Measurements from ENCODE around the gene DPM3. TPM values are rescaled to one million over a fixed set of nuclear protein-coding genes. Genes with fewer than 3 reads are reported as not detected.
A peak's percentile ranks its signal among the peaks of the same experiment; 100 is the strongest.

DPM3 gene
- total RNA-seq, 1 experiment from 2014 or later = 22.2 TPM

- H3K27ac ChIP-seq (ENCODE audit: low read length) = no peak overlapping the region
- H2AFZ ChIP-seq (ENCODE audit: low read length) = no peak overlapping the region
- DNase-seq = no peak
- H3K9me2 ChIP-seq (replicated peaks; ENCODE audit: insufficient read depth, low read length) = no peaks in the 10 kb centered on the region
- H3K9ac ChIP-seq (ENCODE audit: low read length) = peak overlapping the region; percentile 84
- H3K27me3 ChIP-seq (ENCODE audit: low read length) = no peaks in the 10 kb centered on the region
- no peaks in the 10 kb centered on the region for H3K9me3 ChIP-seq (ENCODE audit: low read length)
- H3K4me1 ChIP-seq (ENCODE audit: low read length) = peaks cover 30% of the 10 kb centered on the region
- no peaks in the 10 kb centered on the region for H4K20me1 ChIP-seq (ENCODE audit: insufficient read depth, low read depth, low read length)
- H3K4me2 ChIP-seq (ENCODE audit: low read depth, low read length, poor library complexity, severe bottlenecking) = peak overlapping the region; percentile 77
- peaks cover 4% of the 10 kb centered on the region; the same call in 1 of the 2 replicates for H3K36me3 ChIP-seq (ENCODE audit: insufficient read depth, low read length)
- H3K79me2 ChIP-seq (ENCODE audit: low read length) = peaks cover 20% of the 10 kb centered on the region
- H3K4me3 ChIP-seq (ENCODE audit: low read length) = peak overlapping the region; percentile 73; the same call in 1 of the 2 replicates
Measured at GRCh38 chr1:155134322-155134721, 6.0 kb downstream of the DPM3 start.

DNA sequence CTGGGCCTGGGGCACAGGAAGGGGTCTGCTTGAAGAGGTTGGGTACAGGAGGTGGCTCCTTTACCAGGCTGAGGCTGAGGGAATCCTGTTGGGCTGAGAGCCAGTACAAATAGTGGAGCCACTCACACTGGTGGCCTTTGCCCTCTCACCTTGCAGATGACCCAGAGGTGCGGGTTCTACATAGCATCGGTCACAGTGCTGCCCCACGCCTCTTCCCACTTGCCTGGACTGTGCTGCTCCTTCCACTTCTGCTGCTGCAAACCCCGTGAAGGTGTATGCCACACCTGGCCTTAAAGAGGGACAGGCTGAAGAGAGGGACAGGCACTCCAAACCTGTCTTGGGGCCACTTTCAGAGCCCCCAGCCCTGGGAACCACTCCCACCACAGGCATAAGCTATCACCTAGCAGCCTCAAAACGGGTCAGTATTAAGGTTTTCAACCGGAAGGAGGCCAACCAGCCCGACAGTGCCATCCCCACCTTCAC is 6.5 kb downstream of the DPM3 start:
- H3K9me3 ChIP-seq (ENCODE audit: low read length) = no peaks in the 10 kb centered on the region
- no peak overlapping the region for H3K27ac ChIP-seq (ENCODE audit: low read length)
- no peak for DNase-seq
- H3K4me1 ChIP-seq (ENCODE audit: low read length) = peaks cover 27% of the 10 kb centered on the region
- no peaks in the 10 kb centered on the region for H3K9me2 ChIP-seq (replicated peaks; ENCODE audit: insufficient read depth, low read length)
- peaks cover 19% of the 10 kb centered on the region for H3K79me2 ChIP-seq (ENCODE audit: low read length)
- H3K4me3 ChIP-seq (ENCODE audit: low read length) = no peak overlapping the region
- no peaks in the 10 kb centered on the region for H3K27me3 ChIP-seq (ENCODE audit: low read length)
- no peak overlapping the region for H2AFZ ChIP-seq (ENCODE audit: low read length)
- H3K9ac ChIP-seq (ENCODE audit: low read length) = 0 out of 2 replicates have a peak overlapping the region, but pooled peaks have one; percentile 84
- H4K20me1 ChIP-seq (ENCODE audit: insufficient read depth, low read depth, low read length) = no peaks in the 10 kb centered on the region
- peaks cover 4% of the 10 kb centered on the region; the same call in 1 of the 2 replicates for H3K36me3 ChIP-seq (ENCODE audit: insufficient read depth, low read length)
- H3K4me2 ChIP-seq (ENCODE audit: low read depth, low read length, poor library complexity, severe bottlenecking) = no peak overlapping the region

DNA sequence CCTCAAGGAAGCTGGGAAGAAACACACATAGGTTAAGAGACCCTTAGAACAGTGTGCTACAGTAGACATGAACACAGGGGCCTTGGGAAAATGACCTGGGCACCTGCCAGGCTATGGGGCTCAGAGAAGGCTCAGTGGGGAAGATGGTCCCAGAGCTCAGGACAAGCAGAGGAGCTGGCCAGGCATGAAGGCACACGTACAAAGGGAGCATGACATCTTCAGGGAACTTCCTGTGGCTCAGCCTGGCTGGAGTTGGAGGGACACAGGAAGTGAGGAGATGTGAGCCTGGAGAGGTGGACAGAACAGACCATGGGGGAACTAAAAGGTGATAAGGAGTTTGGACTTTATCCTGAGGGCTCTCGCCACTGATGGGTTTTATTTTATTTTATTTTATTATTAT is 8.5 kb downstream of the DPM3 start:
- Histone ChIP-seq H3K9me3 (ENCODE audit: low read length) (no peaks in the 10 kb centered on the region), H3K27me3 (ENCODE audit: low read length) (no peaks in the 10 kb centered on the region), H3K36me3 (ENCODE audit: insufficient read depth, low read length) (no peaks in the 10 kb centered on the region), H3K27ac (ENCODE audit: low read length) (no peak overlapping the region), H3K4me3 (ENCODE audit: low read length) (no peak overlapping the region), H2AFZ (ENCODE audit: low read length) (no peak overlapping the region), H3K4me2 (ENCODE audit: low read depth, low read length, poor library complexity, severe bottlenecking) (no peak overlapping the region), H3K4me1 (ENCODE audit: low read length) (peaks cover 28% of the 10 kb centered on the region), H3K79me2 (ENCODE audit: low read length) (peaks cover 1% of the 10 kb centered on the region), H3K9me2 (replicated peaks; ENCODE audit: insufficient read depth, low read length) (no peaks in the 10 kb centered on the region), H4K20me1 (ENCODE audit: insufficient read depth, low read depth, low read length) (no peaks in the 10 kb centered on the region), H3K9ac (ENCODE audit: low read length) (no peak overlapping the region)
- DNase-seq = no peak

DNA sequence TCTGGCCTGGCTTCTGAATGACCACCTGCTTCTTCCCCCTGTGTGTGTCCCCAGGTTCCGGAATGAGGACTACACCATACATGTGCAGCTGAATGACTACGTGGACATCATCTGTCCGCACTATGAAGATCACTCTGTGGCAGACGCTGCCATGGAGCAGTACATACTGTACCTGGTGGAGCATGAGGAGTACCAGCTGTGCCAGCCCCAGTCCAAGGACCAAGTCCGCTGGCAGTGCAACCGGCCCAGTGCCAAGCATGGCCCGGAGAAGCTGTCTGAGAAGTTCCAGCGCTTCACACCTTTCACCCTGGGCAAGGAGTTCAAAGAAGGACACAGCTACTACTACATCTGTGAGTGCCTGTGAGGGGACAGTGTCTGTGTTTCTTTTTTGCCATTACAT is 9.0 kb downstream of the DPM3 start:
- Histone ChIP-seq H3K27ac (ENCODE audit: low read length) (no peak overlapping the region), H3K9ac (ENCODE audit: low read length) (no peak overlapping the region), H3K4me2 (ENCODE audit: low read depth, low read length, poor library complexity, severe bottlenecking) (no peak overlapping the region), H3K4me1 (ENCODE audit: low read length) (peaks cover 29% of the 10 kb centered on the region), H2AFZ (ENCODE audit: low read length) (no peak overlapping the region), H3K9me3 (ENCODE audit: low read length) (no peaks in the 10 kb centered on the region), H3K9me2 (replicated peaks; ENCODE audit: insufficient read depth, low read length) (no peaks in the 10 kb centered on the region), H4K20me1 (ENCODE audit: insufficient read depth, low read depth, low read length) (no peaks in the 10 kb centered on the region), H3K36me3 (ENCODE audit: insufficient read depth, low read length) (no peaks in the 10 kb centered on the region), H3K4me3 (ENCODE audit: low read length) (no peak overlapping the region), H3K27me3 (ENCODE audit: low read length) (no peaks in the 10 kb centered on the region), H3K79me2 (ENCODE audit: low read length) (no peaks in the 10 kb centered on the region)
- no peak for DNase-seq

DNA sequence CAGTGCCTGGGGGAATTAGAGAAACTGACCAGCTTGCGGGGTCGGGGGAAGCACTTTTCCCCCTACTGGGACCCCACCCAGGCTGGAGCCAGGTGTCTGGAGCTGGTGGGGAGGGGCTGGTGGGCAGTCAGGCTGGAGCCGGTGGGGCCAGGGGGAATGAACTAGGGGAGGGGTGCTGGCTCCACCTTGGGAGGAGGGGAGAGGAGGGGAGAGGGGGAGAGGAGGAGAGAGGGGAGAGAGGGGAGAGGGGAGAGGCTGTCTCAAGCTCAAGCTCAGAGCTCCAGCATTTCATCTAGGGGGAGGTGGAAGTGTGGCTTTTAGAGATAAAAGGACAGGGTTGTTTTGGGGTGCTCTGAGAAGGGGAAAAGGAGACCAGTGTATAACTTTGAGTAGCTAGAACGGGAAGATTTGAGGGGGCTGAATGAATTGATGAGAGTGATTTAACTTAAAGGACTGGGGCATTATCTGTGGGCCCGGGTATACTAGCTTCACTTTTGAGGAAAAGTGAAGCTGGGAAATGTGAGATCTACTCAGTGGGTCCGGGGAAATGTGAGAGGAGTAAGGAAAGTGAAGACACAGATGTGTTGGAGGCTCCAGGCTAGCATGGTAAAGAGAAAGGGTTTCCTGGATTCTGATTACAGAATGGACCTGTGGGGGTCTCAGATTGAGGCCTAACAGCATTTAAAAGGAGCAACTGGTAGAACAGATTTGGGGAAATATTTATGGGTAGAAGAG is 9.9 kb downstream of the DPM3 start:
- no peak overlapping the region for H2AFZ ChIP-seq (ENCODE audit: low read length)
- H3K9me2 ChIP-seq (replicated peaks; ENCODE audit: insufficient read depth, low read length) = no peaks in the 10 kb centered on the region
- no peak overlapping the region for H3K27ac ChIP-seq (ENCODE audit: low read length)
- no peaks in the 10 kb centered on the region for H3K9me3 ChIP-seq (ENCODE audit: low read length)
- H3K4me2 ChIP-seq (ENCODE audit: low read depth, low read length, poor library complexity, severe bottlenecking) = no peak overlapping the region
- no peaks in the 10 kb centered on the region for H3K36me3 ChIP-seq (ENCODE audit: insufficient read depth, low read length)
- H3K4me3 ChIP-seq (ENCODE audit: low read length) = no peak overlapping the region
- H3K27me3 ChIP-seq (ENCODE audit: low read length) = no peaks in the 10 kb centered on the region
- no peak overlapping the region for H3K9ac ChIP-seq (ENCODE audit: low read length)
- peaks cover 29% of the 10 kb centered on the region for H3K4me1 ChIP-seq (ENCODE audit: low read length)
- H4K20me1 ChIP-seq (ENCODE audit: insufficient read depth, low read depth, low read length) = no peaks in the 10 kb centered on the region
- no peak for DNase-seq
- H3K79me2 ChIP-seq (ENCODE audit: low read length) = no peaks in the 10 kb centered on the region

DNA sequence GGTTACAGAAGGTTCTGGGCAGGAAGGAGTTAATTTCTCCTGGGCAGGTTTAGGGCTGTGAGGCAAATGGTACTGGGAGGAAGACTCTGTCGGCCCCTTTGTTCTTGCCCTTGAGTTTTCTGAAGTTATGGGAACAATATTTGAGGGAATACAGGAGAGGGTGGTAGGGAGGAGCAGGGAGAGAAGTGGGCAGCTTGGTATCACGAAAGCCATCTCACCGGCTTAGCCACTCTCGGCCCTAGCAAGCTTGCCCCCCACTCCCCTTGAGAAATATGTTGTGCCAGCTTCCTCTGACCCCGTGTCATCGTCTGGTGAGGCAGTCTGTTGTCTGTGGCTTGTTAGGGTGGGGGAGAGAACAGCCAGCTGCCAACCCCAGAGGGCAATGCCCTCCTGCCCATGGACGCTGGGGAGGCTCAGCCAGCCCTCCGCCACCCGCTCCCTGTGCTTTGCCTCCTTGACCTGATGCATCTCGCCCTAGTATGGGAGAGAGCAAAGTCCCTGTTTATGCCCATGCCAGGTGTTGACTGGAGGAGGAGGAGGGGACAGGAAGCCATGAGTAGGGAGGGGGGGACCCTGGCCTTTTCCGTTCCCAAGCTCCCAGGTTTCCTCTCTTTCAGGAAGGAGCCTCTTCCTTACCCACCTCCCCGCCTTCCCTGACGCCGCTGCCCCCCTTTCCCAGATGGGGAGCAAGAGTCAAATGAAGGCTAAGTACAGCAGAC is 11.4 kb downstream of the DPM3 start:
- Histone ChIP-seq H3K27me3 (ENCODE audit: low read length) (no peaks in the 10 kb centered on the region), H3K4me2 (ENCODE audit: low read depth, low read length, poor library complexity, severe bottlenecking) (peak overlapping the region; percentile 62), H3K9ac (ENCODE audit: low read length) (peak overlapping the region; percentile 32; the same call in 1 of the 2 replicates), H3K9me3 (ENCODE audit: low read length) (no peaks in the 10 kb centered on the region), H2AFZ (ENCODE audit: low read length) (no peak overlapping the region), H3K9me2 (replicated peaks; ENCODE audit: insufficient read depth, low read length) (no peaks in the 10 kb centered on the region), H3K4me1 (ENCODE audit: low read length) (peaks cover 21% of the 10 kb centered on the region), H3K4me3 (ENCODE audit: low read length) (no peak overlapping the region), H3K79me2 (ENCODE audit: low read length) (no peaks in the 10 kb centered on the region), H4K20me1 (ENCODE audit: insufficient read depth, low read depth, low read length) (no peaks in the 10 kb centered on the region), H3K27ac (ENCODE audit: low read length) (no peak overlapping the region), H3K36me3 (ENCODE audit: insufficient read depth, low read length) (no peaks in the 10 kb centered on the region)
- DNase-seq = no peak

DNA sequence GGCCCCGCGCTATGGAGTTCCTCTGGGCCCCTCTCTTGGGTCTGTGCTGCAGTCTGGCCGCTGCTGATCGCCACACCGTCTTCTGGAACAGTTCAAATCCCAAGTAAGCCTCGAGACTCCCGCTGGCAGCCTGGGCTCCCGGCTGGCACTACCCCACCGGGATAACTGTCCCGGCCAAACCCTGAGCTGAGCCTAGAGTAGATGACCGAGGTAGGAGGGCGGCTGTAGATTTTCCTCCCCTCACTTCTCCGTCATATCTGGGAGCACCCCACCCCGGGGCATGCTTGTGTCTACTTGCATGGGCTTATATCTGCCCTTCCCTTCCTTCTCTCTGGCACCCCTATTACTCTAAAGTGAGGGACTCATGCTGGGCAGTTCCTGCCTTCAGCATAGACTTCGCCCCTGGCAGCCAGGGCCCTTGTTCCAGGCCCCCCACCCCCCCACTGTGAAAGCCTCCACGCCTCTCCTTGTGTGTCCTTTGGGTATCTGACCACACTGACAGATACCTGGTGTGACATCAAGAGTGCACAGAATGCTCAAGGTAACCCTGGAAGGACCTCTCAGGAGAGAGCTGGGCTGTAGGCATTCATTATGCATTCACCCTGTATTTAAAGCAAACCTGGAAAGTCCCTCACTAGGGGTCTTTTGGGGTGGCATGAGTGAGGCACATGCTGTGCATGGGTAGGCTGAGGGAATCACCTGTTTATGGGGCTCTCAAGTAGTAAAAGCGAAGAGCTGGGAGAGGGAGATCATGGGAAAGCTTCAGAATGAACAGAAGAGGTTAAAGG is 12.2 kb downstream of the DPM3 start:
- H3K4me2 ChIP-seq (ENCODE audit: low read depth, low read length, poor library complexity, severe bottlenecking) = peak overlapping the region; percentile 62
- no peaks in the 10 kb centered on the region for H3K9me2 ChIP-seq (replicated peaks; ENCODE audit: insufficient read depth, low read length)
- H3K4me1 ChIP-seq (ENCODE audit: low read length) = peaks cover 21% of the 10 kb centered on the region
- no peak overlapping the region for H3K27ac ChIP-seq (ENCODE audit: low read length)
- no peaks in the 10 kb centered on the region for H3K9me3 ChIP-seq (ENCODE audit: low read length)
- no peaks in the 10 kb centered on the region for H3K27me3 ChIP-seq (ENCODE audit: low read length)
- no peak overlapping the region for H2AFZ ChIP-seq (ENCODE audit: low read length)
- no peak for DNase-seq
- peak overlapping the region; percentile 37; the same call in 1 of the 2 replicates for H3K4me3 ChIP-seq (ENCODE audit: low read length)
- H3K36me3 ChIP-seq (ENCODE audit: insufficient read depth, low read length) = no peaks in the 10 kb centered on the region
- H3K9ac ChIP-seq (ENCODE audit: low read length) = peak overlapping the region; percentile 32; the same call in 1 of the 2 replicates
- no peaks in the 10 kb centered on the region for H4K20me1 ChIP-seq (ENCODE audit: insufficient read depth, low read depth, low read length)
- no peaks in the 10 kb centered on the region for H3K79me2 ChIP-seq (ENCODE audit: low read length)
